Skeletal muscle tissue (tissue), 5 donors: ENCODE data around the gene HEMGN. TPM values are rescaled to one million over a fixed set of nuclear protein-coding genes. Genes with fewer than 3 reads are reported as not detected.

Source experiments
- H3K27ac ChIP-seq: one replicate; pipeline ENCODE4 v1.7.0; 2013; ENCODE audit warnings: mild to moderate bottlenecking, low read depth, low read length, inconsistent platforms
- H3K27me3 ChIP-seq, 3 donors: one replicate each; pipeline ENCODE4 v1.7.0; 2013; ENCODE audit warnings: low read length in 3 of 3; ENCODE audit not compliant: control insufficient read depth in 3 of 3, insufficient read depth in 3 of 3
- H3K36me3 ChIP-seq, 3 donors: one replicate each; pipeline ENCODE4 v1.7.0; 2013; ENCODE audit warnings: low read length in 3 of 3; ENCODE audit not compliant: control insufficient read depth in 3 of 3, insufficient read depth in 3 of 3
- H3K4me1 ChIP-seq, 3 donors: one replicate each; pipeline ENCODE4 v1.7.0; 2013; ENCODE audit warnings: low read length in 3 of 3, mild to moderate bottlenecking in 3 of 3; ENCODE audit not compliant: control insufficient read depth in 3 of 3, insufficient read depth in 3 of 3
- H3K4me3 ChIP-seq, 3 donors: one replicate each; pipeline ENCODE4 v1.7.0; 2013; ENCODE audit warnings: low read length in 3 of 3
- H3K9ac ChIP-seq, 3 donors: one replicate each; pipeline ENCODE4 v1.7.0; 2013; ENCODE audit warnings: low read length in 3 of 3, mild to moderate bottlenecking in 3 of 3, moderate library complexity in 2 of 3, low read depth in 1 of 3
- H3K9me3 ChIP-seq, 3 donors: one replicate each; pipeline ENCODE4 v1.7.0; 2013; ENCODE audit warnings: low read length in 3 of 3; ENCODE audit not compliant: control insufficient read depth in 3 of 3
- small RNA-seq: library from RNA; depleted of rRNA; stranded (forward); fragments of <200 nt; gene quantifications from one replicate; pipeline ENCODE3, GENCODE V24; 2014
- total RNA-seq: library from RNA; depleted of rRNA; stranded (reverse); fragments of >200 nt; gene quantifications from one replicate; pipeline ENCODE4 v1.2.3, GENCODE V29; 2014
- donor health status: Osteomylitis.

HEMGN gene
- total RNA-seq, 1 donor from 2014 or later, result 7.3 TPM

- Histone ChIP-seq H3K4me1 (peaks cover 0 to 10% (median 7%) of the 10 kb centered on the region in 3 donors), H3K27me3 (no peaks in the 10 kb centered on the region), H3K9me3 (no peaks in the 10 kb centered on the region), H3K27ac (no peak overlapping the region), H3K4me3 (no peak overlapping the region), H3K9ac (no peak overlapping the region), H3K36me3 (no peaks in the 10 kb centered on the region)
Measured at GRCh38 chr9:97880336-97880735, 57.6 kb downstream of the HEMGN start.

Small RNA genes within 50 kb of the gene (small RNA-seq; reads per million reads assigned to genes)
- not detected for gene RF00019

Other genes starting within 250 kb of the HEMGN start
- gene XPA, start 240.8 kb downstream of the HEMGN start, total RNA-seq, result 8.9 TPM
- gene FOXE1, start 84.9 kb downstream of the HEMGN start, total RNA-seq, result not detected
- gene TRMO, start 15.7 kb downstream of the HEMGN start, total RNA-seq, result 18.3 TPM
- 18.8 TPM for gene ANP32B, start 45.2 kb upstream of the HEMGN start, total RNA-seq
- gene NANS, start 118.6 kb upstream of the HEMGN start, total RNA-seq, result 32.4 TPM
- gene TRIM14, start 181.1 kb upstream of the HEMGN start, total RNA-seq, result 1.0 TPM